Chondrocyte (in vitro differentiated cells): ENCODE results near the gene ZNF536. TPM values are rescaled to one million over a fixed set of nuclear protein-coding genes. Genes with fewer than 3 reads are reported as not detected.

Source experiments
- DNase-seq: peaks from one replicate; pipeline ENCODE4 v3.0.0; 2021; ENCODE audit warnings: mixed read lengths, low spot score
- H3K27ac Mint-ChIP-seq: one replicate; pipeline ENCODE4 v1.8.0; 2021; ENCODE audit warnings: mild to moderate bottlenecking, moderate library complexity, mixed read lengths; ENCODE audit not compliant: unreplicated experiment
- H3K27me3 Mint-ChIP-seq: 2 replicates; pipeline ENCODE4 v1.8.0; 2021; ENCODE audit warnings: low read depth, mixed read lengths
- H3K36me3 Mint-ChIP-seq: 2 replicates; pipeline ENCODE4 v1.8.0; 2021; ENCODE audit warnings: low read depth, mixed read lengths
- H3K4me1 Mint-ChIP-seq: 2 replicates; pipeline ENCODE4 v1.8.0; 2021; ENCODE audit warnings: low read depth, mild to moderate bottlenecking, mixed read lengths
- H3K4me3 Mint-ChIP-seq: one replicate; pipeline ENCODE4 v1.8.0; 2021; ENCODE audit warnings: mild to moderate bottlenecking, moderate library complexity, mixed read lengths; ENCODE audit not compliant: unreplicated experiment
- H3K9me3 Mint-ChIP-seq: 2 replicates; pipeline ENCODE4 v1.8.0; 2021; ENCODE audit warnings: low read depth, mixed read lengths
- CTCF ChIP-seq: fragments of 200-600 bp; sonication (generic); IDR thresholded peaks from 2 replicates; pipeline ENCODE4 v1.5.0; 2021; ENCODE audit warnings: antibody characterized with exemption, mild to moderate bottlenecking, moderate library complexity
- total RNA-seq: library from RNA; stranded (reverse); gene quantifications from 3 replicates; pipeline ENCODE4 v1.2.1, GENCODE V29; 2021

The ZNF536 gene
- total RNA-seq, 1 donor from 2014 or later, result not detected

GRCh38 chr19:30604657-30605056 is 232.5 kb downstream of the ZNF536 start:
- H3K36me3 Mint-ChIP-seq, result no peaks in the 10 kb centered on the region
- no peak overlapping the region for H3K4me3 Mint-ChIP-seq
- no peak for TF ChIP-seq CTCF
- H3K27ac Mint-ChIP-seq, result no peak overlapping the region
- H3K4me1 Mint-ChIP-seq, result no peaks in the 10 kb centered on the region
- no peaks in the 10 kb centered on the region for H3K27me3 Mint-ChIP-seq
- H3K9me3 Mint-ChIP-seq, result no peaks in the 10 kb centered on the region
- no peak for DNase-seq

GRCh38 chr19:30605333-30605732 is 233.1 kb downstream of the ZNF536 start:
- TF ChIP-seq CTCF, result no peak
- H3K9me3 Mint-ChIP-seq, result peaks cover 6% of the 10 kb centered on the region
- no peak overlapping the region for H3K27ac Mint-ChIP-seq
- no peak for DNase-seq
- no peaks in the 10 kb centered on the region for H3K4me1 Mint-ChIP-seq
- no peak overlapping the region for H3K4me3 Mint-ChIP-seq
- H3K36me3 Mint-ChIP-seq, result no peaks in the 10 kb centered on the region
- no peaks in the 10 kb centered on the region for H3K27me3 Mint-ChIP-seq

DNA sequence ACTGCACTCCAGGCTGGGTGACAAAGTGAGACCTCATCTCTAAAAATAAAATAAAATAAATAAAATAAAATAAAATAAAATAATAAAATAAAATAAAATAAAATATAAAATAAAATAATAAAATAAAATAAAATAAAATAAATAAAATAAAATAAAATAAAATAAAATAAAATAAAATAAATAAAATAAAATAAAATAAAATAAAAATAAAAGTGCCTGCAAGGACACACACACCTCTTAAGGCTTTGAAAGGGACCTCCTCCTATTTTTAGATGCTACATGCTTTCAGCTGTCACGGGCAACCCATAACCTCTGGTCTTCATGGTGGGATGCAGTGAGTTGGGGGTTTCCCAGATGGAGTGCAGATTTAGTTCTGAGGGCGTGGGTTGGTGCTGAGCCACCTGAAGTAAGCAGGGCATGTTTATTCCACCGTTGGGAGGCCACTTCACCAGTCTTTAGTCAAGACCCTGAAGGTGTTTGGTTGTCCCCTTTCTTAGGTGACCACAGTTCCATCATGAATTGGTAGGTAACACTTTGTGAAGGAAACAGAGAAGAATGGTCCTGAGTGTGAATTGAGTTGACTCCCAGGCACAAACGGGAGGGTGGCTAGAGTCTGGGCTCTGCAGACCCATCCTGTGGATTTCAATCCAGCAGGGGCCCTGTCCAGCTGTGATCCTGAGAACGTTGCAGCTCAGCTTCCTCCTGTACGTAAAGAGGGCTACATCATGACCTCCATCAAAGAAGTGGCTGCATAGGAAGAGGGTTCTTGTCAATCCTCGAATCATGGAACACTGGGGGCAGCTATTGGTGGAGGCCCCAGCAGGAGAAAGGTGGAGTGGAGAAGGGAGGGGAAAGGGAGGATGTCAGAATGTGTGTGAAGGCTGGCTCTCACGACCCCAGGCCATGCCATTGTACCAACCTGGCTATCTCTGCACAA is 234.2 kb downstream of the ZNF536 start:
- Mint-ChIP-seq H3K36me3 (no peaks in the 10 kb centered on the region), H3K9me3 (peaks cover 9% of the 10 kb centered on the region), H3K4me1 (no peaks in the 10 kb centered on the region), H3K27ac (no peak overlapping the region), H3K4me3 (no peak overlapping the region), H3K27me3 (no peaks in the 10 kb centered on the region)
- TF ChIP-seq CTCF, result no peak
- no peak for DNase-seq
